GM12878 (cell line): ENCODE measurements around the gene GRK6. TPM values are rescaled to one million over a fixed set of nuclear protein-coding genes. Genes with fewer than 3 reads are reported as not detected.

Source experiments
- GABPA ChIP-seq: IDR thresholded peaks from 2 replicates; pipeline ENCODE4 v1.6.1; 2014; ENCODE audit warnings: antibody characterized with exemption, low read depth, mild to moderate bottlenecking, inconsistent platforms
- HDAC2 ChIP-seq: fragments of 200-600 bp; sonication (generic); IDR thresholded peaks from 2 replicates; pipeline ENCODE4 v1.6.1; 2017
- HSF1 ChIP-seq: fragments of 150-350 bp; IDR thresholded peaks from 2 replicates; pipeline ENCODE4 v1.6.1; 2014; ENCODE audit warnings: mild to moderate bottlenecking, low read depth, low read length
- KDM1A ChIP-seq: fragments of 200-600 bp; sonication (generic); IDR thresholded peaks from 2 replicates; pipeline ENCODE4 v1.6.1; 2016; ENCODE audit warnings: borderline replicate concordance
- KLF5 ChIP-seq: fragments of 450-650 bp; IDR thresholded peaks from 2 replicates; pipeline ENCODE4 v1.6.1; 2014; ENCODE audit warnings: mild to moderate bottlenecking; ENCODE audit not compliant: partially characterized antibody
- LARP7 ChIP-seq: fragments of 450-650 bp; IDR thresholded peaks from 2 replicates; pipeline ENCODE4 v1.6.1; 2017; ENCODE audit warnings: mild to moderate bottlenecking
- MEF2B ChIP-seq: fragments of 450-650 bp; IDR thresholded peaks from 2 replicates; pipeline ENCODE4 v1.6.1; 2018; ENCODE audit warnings: mild to moderate bottlenecking, moderate library complexity; ENCODE audit not compliant: partially characterized antibody, poor library complexity, severe bottlenecking
- NBN ChIP-seq: fragments of 450-650 bp; IDR thresholded peaks from 2 replicates; pipeline ENCODE4 v1.6.1; 2016
- NFYA ChIP-seq: IDR thresholded peaks from 2 replicates; pipeline ENCODE4 v1.6.1; 2011; ENCODE audit warnings: low read depth, mild to moderate bottlenecking, low read length, improper control_type of control experiment, borderline replicate concordance
- NFYB ChIP-seq: IDR thresholded peaks from 2 replicates; pipeline ENCODE4 v1.6.1; 2011; ENCODE audit warnings: low read depth, mild to moderate bottlenecking, low read length, improper control_type of control experiment, moderate library complexity; ENCODE audit not compliant: insufficient read depth
- POLR2AphosphoS5 ChIP-seq: IDR thresholded peaks from 2 replicates; pipeline ENCODE4 v1.6.1; 2011; ENCODE audit warnings: mild to moderate bottlenecking, low read length, inconsistent platforms
- RB1 ChIP-seq: fragments of 450-650 bp; formaldehyde crosslinking; IDR thresholded peaks from 2 replicates; pipeline ENCODE4 v1.6.1; 2017; ENCODE audit warnings: mild to moderate bottlenecking, borderline replicate concordance
- RBBP5 ChIP-seq: fragments of 200-600 bp; sonication (generic); conservative IDR thresholded peaks from 2 replicates; pipeline ENCODE4 v1.6.1; 2016
- RFX5 ChIP-seq: IDR thresholded peaks from 2 replicates; pipeline ENCODE4 v1.6.1; 2011; ENCODE audit warnings: low read depth, low read length, improper control_type of control experiment
- SMAD1 ChIP-seq: fragments of 450-650 bp; IDR thresholded peaks from 2 replicates; pipeline ENCODE4 v1.6.1; 2018; ENCODE audit warnings: mild to moderate bottlenecking, low read depth; ENCODE audit not compliant: partially characterized antibody
- SMARCA5 ChIP-seq: fragments of 450-650 bp; IDR thresholded peaks from 2 replicates; pipeline ENCODE4 v1.6.1; 2017; ENCODE audit warnings: mild to moderate bottlenecking
- SMC3 ChIP-seq: IDR thresholded peaks from 2 replicates; pipeline ENCODE4 v1.6.1; 2011; ENCODE audit warnings: low read length, improper control_type of control experiment, borderline replicate concordance
- ZBED1 ChIP-seq: IDR thresholded peaks from 2 replicates; pipeline ENCODE4 v1.6.1; 2016; ENCODE audit warnings: borderline replicate concordance
- ZBTB33 ChIP-seq: fragments of 450-650 bp; IDR thresholded peaks from 2 replicates; pipeline ENCODE4 v1.6.1; 2017; ENCODE audit warnings: mild to moderate bottlenecking
- ZNF384 ChIP-seq: IDR thresholded peaks from 2 replicates; pipeline ENCODE4 v1.6.1; 2012; ENCODE audit warnings: low read depth, mild to moderate bottlenecking, low read length, improper control_type of control experiment, borderline replicate concordance
- ZNF622 ChIP-seq: fragments of 450-650 bp; IDR thresholded peaks from 2 replicates; pipeline ENCODE4 v1.6.1; 2017; ENCODE audit warnings: mild to moderate bottlenecking, inconsistent platforms
- polyA plus RNA-seq, 11 experiments: library from polyadenylated mRNA; depleted of rRNA in 4 of 11; unstranded in 6 of 11; stranded (reverse) in 5 of 11; fragments of >200 nt; fragmentation: Nextera tagmentation in 4 of 11; fragmentation: Illumina TruSeq in 1 of 11; extraction: Ambion mirVana in 4 of 11; extraction: Trizol in 1 of 11; gene quantifications; 1 replicate in 1 of 11; 2 replicates in 10 of 11; pipeline versions ENCODE4 v1.2.1 to v1.2.3, GENCODE V29; 2011 to 2016; ENCODE audit warnings: inconsistent platforms in 2 of 11, missing spikeins in 2 of 11, low read depth in 1 of 11
- total RNA-seq, 4 experiments: library from RNA; depleted of rRNA in 3 of 4; stranded (reverse); fragments of >200 nt in 3 of 4; fragmentation: Illumina TruSeq in 1 of 4; extraction: Trizol in 1 of 4; gene quantifications; 2 replicates each; pipeline versions ENCODE4 v1.2.1 to v1.2.3, GENCODE V29; 2013 to 2021
- TF ChIP-seq, protein P1 (sequence below): IDR thresholded peaks from 2 replicates; pipeline ENCODE4 v1.6.1; 2012; ENCODE audit warnings: mild to moderate bottlenecking, low read depth, low read length
- TF ChIP-seq, protein P2 (sequence below): fragments of 450-650 bp; IDR thresholded peaks from 2 replicates; pipeline ENCODE4 v1.6.1; 2016; ENCODE audit warnings: mild to moderate bottlenecking

Gene GRK6
- total and polyA plus RNA-seq, 10 of the 15 experiments (the other 5 are each of a cell fraction or from before 2014, with no cell fraction given): 0.79 to 124 (median 41.6) TPM

- TF ChIP-seq HDAC2 (no peak), ZBED1 (no peak), ZNF622 (no peak), NFYB (peak; percentile 96), SMARCA5 (peak; percentile 97; the same call in 1 of the 2 replicates), RB1 (no peak), RBBP5 (no peak), ZBTB33 (peak; percentile 52; the same call in 1 of the 2 replicates), POLR2AphosphoS5 (peak; percentile 92), NBN (peak; percentile 72), MEF2B (peak; percentile 57), SMAD1 (peak; percentile 61), NFYA (peak; percentile 54; the same call in 1 of the 2 replicates), KLF5 (no peak), RFX5 (peak; percentile 43; the same call in 1 of the 2 replicates), LARP7 (peak; percentile 73), KDM1A (no peak), SMC3 (0 out of 2 replicates have a peak, but pooled peaks have one; percentile 6), HSF1 (no peak), GABPA (no peak), ZNF384 (no peak)
- TF ChIP-seq, protein P1, sequence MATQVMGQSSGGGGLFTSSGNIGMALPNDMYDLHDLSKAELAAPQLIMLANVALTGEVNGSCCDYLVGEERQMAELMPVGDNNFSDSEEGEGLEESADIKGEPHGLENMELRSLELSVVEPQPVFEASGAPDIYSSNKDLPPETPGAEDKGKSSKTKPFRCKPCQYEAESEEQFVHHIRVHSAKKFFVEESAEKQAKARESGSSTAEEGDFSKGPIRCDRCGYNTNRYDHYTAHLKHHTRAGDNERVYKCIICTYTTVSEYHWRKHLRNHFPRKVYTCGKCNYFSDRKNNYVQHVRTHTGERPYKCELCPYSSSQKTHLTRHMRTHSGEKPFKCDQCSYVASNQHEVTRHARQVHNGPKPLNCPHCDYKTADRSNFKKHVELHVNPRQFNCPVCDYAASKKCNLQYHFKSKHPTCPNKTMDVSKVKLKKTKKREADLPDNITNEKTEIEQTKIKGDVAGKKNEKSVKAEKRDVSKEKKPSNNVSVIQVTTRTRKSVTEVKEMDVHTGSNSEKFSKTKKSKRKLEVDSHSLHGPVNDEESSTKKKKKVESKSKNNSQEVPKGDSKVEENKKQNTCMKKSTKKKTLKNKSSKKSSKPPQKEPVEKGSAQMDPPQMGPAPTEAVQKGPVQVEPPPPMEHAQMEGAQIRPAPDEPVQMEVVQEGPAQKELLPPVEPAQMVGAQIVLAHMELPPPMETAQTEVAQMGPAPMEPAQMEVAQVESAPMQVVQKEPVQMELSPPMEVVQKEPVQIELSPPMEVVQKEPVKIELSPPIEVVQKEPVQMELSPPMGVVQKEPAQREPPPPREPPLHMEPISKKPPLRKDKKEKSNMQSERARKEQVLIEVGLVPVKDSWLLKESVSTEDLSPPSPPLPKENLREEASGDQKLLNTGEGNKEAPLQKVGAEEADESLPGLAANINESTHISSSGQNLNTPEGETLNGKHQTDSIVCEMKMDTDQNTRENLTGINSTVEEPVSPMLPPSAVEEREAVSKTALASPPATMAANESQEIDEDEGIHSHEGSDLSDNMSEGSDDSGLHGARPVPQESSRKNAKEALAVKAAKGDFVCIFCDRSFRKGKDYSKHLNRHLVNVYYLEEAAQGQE: no peak
- TF ChIP-seq, protein P2, sequence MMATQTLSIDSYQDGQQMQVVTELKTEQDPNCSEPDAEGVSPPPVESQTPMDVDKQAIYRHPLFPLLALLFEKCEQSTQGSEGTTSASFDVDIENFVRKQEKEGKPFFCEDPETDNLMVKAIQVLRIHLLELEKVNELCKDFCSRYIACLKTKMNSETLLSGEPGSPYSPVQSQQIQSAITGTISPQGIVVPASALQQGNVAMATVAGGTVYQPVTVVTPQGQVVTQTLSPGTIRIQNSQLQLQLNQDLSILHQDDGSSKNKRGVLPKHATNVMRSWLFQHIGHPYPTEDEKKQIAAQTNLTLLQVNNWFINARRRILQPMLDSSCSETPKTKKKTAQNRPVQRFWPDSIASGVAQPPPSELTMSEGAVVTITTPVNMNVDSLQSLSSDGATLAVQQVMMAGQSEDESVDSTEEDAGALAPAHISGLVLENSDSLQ: peak; percentile 99
Observed at GRCh38 chr5:177425801-177426565, 493 bp upstream of the GRK6 start (continued).
